ENCODE data around the gene MAP3K4. TPM values are rescaled to one million over a fixed set of nuclear protein-coding genes. Genes with fewer than 3 reads are reported as not detected.

The MAP3K4 gene
- total RNA-seq, 1 experiment from 2014 or later, result 69.8 TPM

DNA sequence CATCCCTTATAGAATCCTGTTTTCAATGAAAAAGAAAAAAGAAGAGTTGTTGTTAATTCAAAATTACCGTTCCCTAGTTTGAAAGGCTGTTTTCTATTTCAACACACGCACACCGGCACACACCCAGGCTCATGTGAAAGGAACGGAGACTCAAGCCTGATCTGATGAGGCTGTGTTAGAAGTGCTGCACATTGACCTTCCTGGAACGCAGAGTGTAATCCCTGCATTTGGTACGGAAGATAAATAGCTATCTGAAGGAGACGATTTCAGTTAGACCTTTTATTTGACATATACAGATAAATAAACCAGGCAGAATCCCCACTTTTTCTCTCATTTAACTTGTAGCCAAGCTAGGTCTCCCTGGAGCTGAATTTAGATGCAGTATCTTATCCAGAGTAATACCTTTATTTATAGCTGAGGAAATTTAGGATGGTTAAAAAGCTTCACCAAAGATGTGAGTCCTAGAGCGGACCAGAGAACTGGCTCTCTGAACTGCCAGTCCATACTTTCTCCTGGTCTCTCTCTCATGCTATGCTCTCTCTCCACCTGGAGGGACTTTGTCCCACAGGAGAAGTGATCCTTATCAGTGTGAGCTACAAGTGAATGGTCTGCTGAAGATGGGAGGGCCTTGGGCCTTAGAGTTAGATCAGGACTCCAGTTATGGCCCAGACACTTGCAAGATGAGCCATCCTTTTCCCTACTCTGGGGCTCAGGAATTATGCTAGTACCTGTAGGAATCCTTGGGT lies 30.6 kb downstream of the MAP3K4 start:
- H3K36me3 Mint-ChIP-seq, result peaks cover 5% of the 10 kb centered on the region; the same call in 1 of the 2 replicates
- H3K4me1 Mint-ChIP-seq, result peaks cover 28% of the 10 kb centered on the region
- 0 out of 2 replicates have a peak overlapping the region, but pooled peaks have one; percentile 13 for H3K27ac Mint-ChIP-seq
- no peak for TF ChIP-seq CBFB (CRISPR knock-in tag; IDR thresholded peaks at IDR 0.05; ENCODE audit: low read depth)
- TF ChIP-seq ZNF219 (CRISPR knock-in tag; IDR thresholded peaks at IDR 0.05; ENCODE audit: borderline replicate concordance), result no peak
- TF ChIP-seq, protein P1, sequence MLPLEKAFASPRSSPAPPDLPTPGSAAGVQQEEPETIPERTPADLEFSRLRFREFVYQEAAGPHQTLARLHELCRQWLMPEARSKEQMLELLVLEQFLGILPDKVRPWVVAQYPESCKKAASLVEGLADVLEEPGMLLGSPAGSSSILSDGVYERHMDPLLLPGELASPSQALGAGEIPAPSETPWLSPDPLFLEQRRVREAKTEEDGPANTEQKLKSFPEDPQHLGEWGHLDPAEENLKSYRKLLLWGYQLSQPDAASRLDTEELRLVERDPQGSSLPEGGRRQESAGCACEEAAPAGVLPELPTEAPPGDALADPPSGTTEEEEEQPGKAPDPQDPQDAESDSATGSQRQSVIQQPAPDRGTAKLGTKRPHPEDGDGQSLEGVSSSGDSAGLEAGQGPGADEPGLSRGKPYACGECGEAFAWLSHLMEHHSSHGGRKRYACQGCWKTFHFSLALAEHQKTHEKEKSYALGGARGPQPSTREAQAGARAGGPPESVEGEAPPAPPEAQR (CRISPR knock-in tag; IDR thresholded peaks at IDR 0.05), result no peak
- TF ChIP-seq, protein P2, sequence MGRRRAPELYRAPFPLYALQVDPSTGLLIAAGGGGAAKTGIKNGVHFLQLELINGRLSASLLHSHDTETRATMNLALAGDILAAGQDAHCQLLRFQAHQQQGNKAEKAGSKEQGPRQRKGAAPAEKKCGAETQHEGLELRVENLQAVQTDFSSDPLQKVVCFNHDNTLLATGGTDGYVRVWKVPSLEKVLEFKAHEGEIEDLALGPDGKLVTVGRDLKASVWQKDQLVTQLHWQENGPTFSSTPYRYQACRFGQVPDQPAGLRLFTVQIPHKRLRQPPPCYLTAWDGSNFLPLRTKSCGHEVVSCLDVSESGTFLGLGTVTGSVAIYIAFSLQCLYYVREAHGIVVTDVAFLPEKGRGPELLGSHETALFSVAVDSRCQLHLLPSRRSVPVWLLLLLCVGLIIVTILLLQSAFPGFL (CRISPR knock-in tag; IDR thresholded peaks at IDR 0.05; ENCODE audit: borderline replicate concordance), result no peak
- no peak for TF ChIP-seq CREB1 (CRISPR knock-in tag; IDR thresholded peaks at IDR 0.05)
- TF ChIP-seq ZNF138 (CRISPR knock-in tag; conservative IDR thresholded peaks at IDR 0.05), result no peak
- TF ChIP-seq, protein P3, sequence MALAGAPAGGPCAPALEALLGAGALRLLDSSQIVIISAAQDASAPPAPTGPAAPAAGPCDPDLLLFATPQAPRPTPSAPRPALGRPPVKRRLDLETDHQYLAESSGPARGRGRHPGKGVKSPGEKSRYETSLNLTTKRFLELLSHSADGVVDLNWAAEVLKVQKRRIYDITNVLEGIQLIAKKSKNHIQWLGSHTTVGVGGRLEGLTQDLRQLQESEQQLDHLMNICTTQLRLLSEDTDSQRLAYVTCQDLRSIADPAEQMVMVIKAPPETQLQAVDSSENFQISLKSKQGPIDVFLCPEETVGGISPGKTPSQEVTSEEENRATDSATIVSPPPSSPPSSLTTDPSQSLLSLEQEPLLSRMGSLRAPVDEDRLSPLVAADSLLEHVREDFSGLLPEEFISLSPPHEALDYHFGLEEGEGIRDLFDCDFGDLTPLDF (CRISPR knock-in tag; IDR thresholded peaks at IDR 0.05), result no peak
- TF ChIP-seq ESRRA (CRISPR knock-in tag; IDR thresholded peaks at IDR 0.05; ENCODE audit: borderline replicate concordance), result no peak
- TF ChIP-seq, protein P4, sequence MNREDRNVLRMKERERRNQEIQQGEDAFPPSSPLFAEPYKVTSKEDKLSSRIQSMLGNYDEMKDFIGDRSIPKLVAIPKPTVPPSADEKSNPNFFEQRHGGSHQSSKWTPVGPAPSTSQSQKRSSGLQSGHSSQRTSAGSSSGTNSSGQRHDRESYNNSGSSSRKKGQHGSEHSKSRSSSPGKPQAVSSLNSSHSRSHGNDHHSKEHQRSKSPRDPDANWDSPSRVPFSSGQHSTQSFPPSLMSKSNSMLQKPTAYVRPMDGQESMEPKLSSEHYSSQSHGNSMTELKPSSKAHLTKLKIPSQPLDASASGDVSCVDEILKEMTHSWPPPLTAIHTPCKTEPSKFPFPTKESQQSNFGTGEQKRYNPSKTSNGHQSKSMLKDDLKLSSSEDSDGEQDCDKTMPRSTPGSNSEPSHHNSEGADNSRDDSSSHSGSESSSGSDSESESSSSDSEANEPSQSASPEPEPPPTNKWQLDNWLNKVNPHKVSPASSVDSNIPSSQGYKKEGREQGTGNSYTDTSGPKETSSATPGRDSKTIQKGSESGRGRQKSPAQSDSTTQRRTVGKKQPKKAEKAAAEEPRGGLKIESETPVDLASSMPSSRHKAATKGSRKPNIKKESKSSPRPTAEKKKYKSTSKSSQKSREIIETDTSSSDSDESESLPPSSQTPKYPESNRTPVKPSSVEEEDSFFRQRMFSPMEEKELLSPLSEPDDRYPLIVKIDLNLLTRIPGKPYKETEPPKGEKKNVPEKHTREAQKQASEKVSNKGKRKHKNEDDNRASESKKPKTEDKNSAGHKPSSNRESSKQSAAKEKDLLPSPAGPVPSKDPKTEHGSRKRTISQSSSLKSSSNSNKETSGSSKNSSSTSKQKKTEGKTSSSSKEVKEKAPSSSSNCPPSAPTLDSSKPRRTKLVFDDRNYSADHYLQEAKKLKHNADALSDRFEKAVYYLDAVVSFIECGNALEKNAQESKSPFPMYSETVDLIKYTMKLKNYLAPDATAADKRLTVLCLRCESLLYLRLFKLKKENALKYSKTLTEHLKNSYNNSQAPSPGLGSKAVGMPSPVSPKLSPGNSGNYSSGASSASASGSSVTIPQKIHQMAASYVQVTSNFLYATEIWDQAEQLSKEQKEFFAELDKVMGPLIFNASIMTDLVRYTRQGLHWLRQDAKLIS (CRISPR knock-in tag; IDR thresholded peaks at IDR 0.05; ENCODE audit: borderline replicate concordance), result no peak
- TF ChIP-seq, protein P5, sequence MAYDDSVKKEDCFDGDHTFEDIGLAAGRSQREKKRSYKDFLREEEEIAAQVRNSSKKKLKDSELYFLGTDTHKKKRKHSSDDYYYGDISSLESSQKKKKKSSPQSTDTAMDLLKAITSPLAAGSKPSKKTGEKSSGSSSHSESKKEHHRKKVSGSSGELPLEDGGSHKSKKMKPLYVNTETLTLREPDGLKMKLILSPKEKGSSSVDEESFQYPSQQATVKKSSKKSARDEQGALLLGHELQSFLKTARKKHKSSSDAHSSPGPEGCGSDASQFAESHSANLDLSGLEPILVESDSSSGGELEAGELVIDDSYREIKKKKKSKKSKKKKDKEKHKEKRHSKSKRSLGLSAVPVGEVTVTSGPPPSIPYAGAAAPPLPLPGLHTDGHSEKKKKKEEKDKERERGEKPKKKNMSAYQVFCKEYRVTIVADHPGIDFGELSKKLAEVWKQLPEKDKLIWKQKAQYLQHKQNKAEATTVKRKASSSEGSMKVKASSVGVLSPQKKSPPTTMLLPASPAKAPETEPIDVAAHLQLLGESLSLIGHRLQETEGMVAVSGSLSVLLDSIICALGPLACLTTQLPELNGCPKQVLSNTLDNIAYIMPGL (CRISPR knock-in tag; IDR thresholded peaks at IDR 0.05), result no peak
- ATAC-seq, result no peak
- H3K27me3 Mint-ChIP-seq (ENCODE audit: low read depth), result no peaks in the 10 kb centered on the region
- H3K9me3 Mint-ChIP-seq, result peaks cover 6% of the 10 kb centered on the region
- ChIA-PET POLR2A (no interaction called here), CTCF (interaction anchor here (0.8 kb wide), 1 partner anchor 11 kb away, joined by 3 read pairs; no protein-coding TSS in a partner anchor)
- DNase-seq (ENCODE audit: low spot score), result no peak
- H3K4me3 Mint-ChIP-seq, result no peak overlapping the region

DNA sequence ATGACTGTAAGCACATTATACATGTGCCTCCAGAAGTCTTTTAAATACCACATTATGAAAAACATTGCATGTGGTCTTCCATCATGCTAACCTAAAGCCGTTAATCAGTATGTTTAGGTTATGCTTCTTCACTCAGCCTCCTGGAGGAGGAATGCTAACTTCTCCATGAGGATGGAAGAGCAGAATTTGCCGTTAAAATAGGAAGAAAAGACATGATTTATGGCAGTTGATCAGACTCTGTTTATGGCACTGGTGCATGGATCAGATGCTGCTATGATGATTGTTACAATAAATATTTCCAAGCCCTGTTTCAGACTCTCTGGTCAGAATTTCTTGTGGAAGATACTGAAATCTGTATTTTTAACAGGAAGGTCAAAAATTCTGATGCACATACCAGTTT lies 31.7 kb downstream of the MAP3K4 start:
- DNase-seq (ENCODE audit: low spot score) (no peak), ATAC-seq (no peak)
- Mint-ChIP-seq H3K27me3 (ENCODE audit: low read depth) (no peaks in the 10 kb centered on the region), H3K36me3 (peaks cover 5% of the 10 kb centered on the region; the same call in 1 of the 2 replicates), H3K4me1 (peaks cover 29% of the 10 kb centered on the region), H3K4me3 (no peak overlapping the region), H3K9me3 (peaks cover 6% of the 10 kb centered on the region), H3K27ac (no peak overlapping the region)
- ChIA-PET POLR2A (no interaction called here), CTCF (no interaction called here)
- no peak for TF ChIP-seq ETV6 (CRISPR knock-in tag; IDR thresholded peaks at IDR 0.05)
- TF ChIP-seq, protein P6, sequence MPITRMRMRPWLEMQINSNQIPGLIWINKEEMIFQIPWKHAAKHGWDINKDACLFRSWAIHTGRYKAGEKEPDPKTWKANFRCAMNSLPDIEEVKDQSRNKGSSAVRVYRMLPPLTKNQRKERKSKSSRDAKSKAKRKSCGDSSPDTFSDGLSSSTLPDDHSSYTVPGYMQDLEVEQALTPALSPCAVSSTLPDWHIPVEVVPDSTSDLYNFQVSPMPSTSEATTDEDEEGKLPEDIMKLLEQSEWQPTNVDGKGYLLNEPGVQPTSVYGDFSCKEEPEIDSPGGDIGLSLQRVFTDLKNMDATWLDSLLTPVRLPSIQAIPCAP (CRISPR knock-in tag; IDR thresholded peaks at IDR 0.05), result no peak
- TF ChIP-seq, protein P7, sequence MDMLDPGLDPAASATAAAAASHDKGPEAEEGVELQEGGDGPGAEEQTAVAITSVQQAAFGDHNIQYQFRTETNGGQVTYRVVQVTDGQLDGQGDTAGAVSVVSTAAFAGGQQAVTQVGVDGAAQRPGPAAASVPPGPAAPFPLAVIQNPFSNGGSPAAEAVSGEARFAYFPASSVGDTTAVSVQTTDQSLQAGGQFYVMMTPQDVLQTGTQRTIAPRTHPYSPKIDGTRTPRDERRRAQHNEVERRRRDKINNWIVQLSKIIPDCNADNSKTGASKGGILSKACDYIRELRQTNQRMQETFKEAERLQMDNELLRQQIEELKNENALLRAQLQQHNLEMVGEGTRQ (CRISPR knock-in tag; IDR thresholded peaks at IDR 0.05), result no peak
- TF ChIP-seq, protein P4 (CRISPR knock-in tag; IDR thresholded peaks at IDR 0.05; ENCODE audit: borderline replicate concordance), result no peak
- no peak for TF ChIP-seq TP53 (CRISPR knock-in tag; IDR thresholded peaks at IDR 0.05)
- no peak for TF ChIP-seq ZNF423 (CRISPR knock-in tag; IDR thresholded peaks at IDR 0.05)

Data from WTC11 (cell line).